ENCODE results near the gene KIF13A.
"Not testable (repeated sequence)": the region's sequence is repeated elsewhere in the genome, so short reads cannot be mapped to it uniquely, and the experiment has no call there.

Gene KIF13A

DNA sequence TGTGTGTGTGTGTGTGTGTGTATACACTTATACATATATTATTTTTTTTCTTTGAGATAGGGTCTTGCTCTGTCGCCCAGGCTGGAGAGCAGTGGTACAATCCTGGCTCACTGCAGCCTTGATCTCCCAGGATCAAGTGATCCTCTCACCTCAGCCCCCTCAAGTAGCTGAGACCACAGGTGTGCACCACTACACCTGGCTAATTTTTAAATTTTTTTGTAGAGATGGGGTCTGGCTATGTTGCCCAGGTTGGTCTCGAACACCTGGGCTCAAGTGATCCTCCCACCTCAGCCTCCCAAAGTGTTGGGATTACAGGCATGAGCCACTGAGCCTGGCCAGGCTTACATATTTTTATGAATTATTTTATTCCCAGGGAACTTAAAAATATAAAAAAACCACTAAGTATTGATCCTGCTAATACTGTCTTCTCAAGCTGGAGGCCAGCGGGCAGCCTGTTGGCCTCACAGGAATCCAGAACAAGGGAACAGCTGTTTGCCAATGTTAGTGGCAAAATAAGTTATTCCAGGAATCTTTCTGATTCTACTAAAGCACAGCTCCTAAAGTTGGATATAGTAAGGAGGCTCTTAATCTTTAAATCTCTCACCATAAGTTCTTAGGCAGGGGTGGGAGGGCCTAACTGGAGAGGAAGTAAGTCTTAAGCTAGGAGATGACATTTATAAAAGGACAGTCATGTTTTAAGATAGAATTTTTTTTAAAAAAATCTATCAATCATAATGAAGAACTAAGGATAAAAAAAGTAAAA is 145.2 kb downstream of the KIF13A start:
- no peak for DNase-seq

DNA sequence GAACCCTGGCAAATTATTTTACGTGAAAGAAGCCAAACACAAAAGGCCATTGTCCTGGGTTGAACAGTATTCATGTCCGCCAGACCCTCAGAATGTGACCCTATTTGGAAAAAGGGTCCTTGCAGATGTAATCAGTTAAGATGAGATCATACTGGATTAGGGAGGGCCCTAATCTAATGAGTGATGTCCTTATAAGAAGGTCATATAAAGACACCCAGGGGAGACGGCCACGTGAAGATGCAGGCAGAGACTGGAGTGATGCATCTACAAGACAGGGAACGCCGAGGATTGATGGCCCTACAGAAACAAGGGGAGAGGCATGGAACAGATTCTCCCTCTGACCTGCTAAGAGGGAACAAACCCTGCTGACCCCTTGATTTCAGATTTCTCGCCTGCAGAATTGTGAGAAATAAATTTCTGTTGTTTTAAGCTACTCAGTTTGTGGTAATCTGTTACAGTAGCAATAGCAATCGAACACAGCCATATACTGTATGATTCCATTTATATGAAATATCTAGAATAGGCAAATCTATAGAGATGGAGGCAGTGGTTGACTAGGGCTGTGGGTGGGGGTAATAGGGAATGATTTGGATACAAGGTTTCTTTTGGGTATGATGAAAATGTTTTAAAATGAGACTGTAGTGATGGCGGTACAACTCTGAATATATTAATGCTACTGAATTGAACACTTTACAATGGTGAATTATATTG is 147.8 kb downstream of the KIF13A start:
- no peak for DNase-seq

DNA sequence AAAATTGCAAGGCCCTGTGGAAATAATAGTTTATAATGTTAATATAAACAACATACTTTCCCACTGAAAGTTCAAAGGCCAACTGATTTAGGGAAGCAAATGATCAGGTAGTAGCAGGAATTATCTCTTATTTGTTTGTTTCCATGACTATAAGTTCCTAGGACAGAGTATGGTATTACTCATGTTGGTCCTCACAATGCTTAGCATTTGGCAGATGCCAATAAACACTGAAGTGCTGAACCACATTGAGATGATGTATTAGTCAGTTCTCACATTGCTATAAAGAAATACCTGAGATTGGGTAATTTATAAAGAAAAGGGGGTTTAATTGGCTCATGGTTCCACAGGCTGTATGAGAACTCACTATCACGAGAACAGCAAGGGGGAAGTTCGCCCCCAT is 151.1 kb downstream of the KIF13A start:
- DNase-seq: no peak

DNA sequence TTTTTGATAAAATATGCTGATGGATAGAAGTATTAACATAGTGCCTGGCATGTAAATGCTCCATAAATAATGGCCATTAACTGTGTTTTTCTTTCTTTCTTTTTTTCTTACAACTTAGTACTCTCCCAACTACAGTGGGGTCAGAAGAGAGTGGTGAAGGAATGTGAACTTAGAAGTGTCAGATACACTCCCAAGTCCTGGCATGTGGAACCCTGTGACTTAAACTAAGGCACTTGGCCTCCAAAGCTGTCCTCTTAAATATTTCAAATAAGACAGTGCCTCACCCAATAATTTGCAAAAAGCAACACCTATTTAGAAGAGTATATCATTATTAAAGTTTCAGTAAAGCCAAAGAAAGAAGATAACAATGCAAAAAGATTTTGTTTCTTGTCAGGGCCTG is 151.7 kb downstream of the KIF13A start:
- no peak for DNase-seq

DNA sequence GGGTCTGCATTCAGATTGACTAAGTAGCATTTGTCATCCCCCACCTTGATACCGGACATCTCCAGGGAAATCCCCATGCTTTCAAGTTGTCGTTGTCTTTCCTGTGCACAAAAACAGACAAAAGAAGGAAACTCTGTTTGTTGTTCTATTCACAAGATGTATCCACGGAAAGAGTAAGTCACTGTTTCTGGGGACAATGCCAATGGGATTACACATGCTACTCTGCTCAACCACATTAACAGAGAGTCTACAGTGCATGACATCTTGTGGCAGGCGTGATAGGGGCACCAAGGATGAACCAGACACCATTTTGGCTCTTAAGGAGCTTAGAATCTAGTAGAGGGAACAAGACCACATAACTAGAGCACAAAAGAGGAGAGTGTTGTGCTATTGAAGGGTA is 156.3 kb downstream of the KIF13A start:
- no peak for DNase-seq

DNA sequence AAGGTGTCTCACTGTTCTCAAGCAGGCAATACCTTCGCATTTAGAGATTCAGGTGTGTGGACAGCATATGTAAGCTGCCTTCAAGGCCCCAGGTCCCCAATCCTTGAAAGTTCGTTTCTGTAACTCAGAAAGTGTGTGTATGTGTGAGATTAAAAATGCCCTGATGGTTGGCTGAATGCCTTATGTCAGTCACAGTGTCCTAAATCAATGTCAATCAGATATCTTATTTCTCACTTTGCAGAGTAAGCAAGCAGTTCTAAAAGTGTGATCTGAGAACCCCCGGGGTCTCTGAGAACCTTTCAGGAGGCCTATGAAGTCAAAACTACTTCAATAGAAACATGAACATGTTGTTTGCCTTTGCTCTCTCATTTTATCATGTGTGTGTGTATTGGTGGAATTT is 157.5 kb downstream of the KIF13A start:
- no peak for DNase-seq

DNA sequence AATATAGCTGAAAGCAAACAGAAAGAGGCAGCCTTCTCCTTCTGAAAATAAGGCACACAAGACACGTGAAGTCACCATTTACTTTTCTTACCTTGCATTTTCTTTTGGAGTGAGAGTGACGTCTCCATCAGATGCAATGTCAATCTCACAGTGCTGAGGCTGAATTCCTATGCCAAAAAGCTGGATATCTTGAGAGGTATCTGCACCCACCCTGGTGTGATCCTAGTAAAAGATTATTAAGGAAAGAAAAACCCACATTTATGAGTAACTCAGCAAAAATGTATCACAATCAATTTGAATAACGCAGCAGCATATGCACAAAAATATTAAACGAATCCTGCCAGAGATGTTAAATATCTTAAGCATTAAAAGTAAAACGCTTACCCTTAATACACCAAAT is 159.3 kb downstream of the KIF13A start:
- no peak for DNase-seq

DNA sequence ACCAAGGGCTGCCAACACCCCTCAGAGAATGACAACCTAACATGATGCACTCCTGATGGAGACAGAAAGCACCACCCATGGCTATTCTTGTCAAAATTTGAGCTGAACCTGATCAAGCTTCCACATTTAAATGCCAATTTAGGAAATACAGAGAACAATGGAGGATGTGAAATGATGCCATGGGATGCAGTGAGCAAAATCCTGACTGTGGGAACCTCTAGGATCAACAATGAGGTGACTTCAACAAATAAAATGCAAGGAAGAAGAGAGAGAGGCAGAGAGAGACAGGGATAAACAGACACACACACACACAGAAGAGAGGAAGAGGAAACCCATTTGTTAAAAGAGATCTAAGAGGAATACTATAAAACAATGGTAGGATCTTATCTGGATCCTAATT is 161.1 kb downstream of the KIF13A start:
- DNase-seq: no peak

DNA sequence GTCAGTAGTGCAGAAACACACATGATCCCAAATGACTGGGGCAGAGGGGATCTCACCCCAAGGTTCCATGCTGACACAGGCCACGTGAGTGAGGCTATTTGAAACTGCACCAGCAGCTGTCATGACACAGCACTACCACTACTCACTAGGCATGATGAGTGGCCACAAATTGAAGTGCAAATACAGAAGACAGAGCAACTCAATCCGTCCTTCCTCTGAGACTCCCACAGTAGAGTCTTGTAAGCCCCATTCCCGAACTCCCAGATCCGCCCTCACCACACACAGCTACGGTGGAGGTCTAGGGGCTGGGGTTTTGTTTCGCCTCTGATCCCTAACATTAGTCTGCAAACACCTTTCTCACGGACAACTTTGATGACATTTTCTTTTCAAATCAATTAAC is 167.4 kb downstream of the KIF13A start:
- no peak for DNase-seq

DNA sequence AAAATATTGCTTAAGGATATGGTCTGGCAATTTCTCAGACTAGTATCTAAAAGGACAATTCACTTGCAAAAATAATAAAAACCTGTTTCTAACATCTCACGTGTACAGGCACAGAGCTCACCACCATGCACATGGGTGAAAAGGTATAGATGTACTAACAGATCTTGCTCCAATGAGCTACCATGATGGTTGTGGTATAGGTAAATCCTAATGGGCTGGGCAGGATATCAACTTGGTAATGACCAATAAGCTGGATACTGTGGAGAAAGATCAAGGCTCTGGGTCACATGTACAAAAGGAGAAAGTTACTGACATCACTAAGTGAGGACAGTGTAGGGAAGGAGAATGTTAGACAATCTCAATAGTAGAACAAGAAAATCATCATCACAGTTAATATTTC is 169.7 kb downstream of the KIF13A start:
- DNase-seq: no peak

DNA sequence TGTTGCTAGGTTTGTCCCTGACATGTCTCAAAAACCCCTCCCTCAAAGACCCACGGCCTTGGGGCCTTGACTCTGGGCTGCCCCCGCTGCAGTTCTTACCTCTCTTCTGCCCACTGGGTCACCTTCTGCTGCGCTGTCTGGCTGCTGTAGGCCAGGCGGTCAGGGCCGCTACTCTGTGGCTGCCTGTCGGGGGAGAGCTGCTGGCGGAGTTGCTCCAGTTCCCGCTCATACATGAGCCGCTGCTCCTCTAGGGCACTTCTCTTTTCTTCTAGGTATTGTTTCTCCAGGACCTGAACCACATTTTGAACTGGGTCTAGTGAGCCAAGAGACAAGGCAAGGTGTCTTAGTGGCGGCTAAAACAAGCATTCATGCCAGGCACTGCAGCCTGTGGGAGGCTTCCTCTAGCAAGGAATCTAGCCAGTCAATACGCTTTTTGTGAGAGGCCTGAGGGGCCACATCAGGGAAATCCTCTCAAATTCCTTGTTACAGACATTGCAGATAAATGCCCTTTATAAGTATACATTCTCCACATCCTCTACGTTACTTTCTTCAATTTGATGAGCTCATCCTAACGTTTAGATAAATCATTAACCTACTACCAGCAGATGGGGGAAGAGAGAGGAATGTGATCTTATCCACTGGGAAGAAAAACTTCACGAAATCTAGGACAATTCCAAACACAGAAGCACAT is 170.4 kb downstream of the KIF13A start:
- DNase-seq: no peak

DNA sequence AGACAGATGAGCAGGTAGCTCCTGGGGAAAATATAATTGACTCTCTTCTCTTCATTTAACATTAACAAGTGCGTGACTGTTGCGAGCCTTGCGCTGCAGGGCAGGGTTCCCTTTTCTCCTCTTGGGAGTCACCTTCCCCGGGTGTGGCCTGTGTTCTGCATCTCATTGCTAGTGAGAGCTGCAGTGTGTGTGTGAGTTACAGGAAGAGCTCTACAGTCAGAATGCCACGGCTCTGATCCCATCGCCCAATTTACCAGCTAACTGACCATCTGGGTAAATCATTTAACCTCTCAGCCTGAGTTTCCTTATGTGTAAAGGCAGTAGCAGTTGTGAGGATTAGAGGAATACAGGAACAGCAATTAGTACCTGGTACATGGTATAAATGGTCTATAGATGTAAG is 173.9 kb downstream of the KIF13A start:
- no peak for DNase-seq

DNA sequence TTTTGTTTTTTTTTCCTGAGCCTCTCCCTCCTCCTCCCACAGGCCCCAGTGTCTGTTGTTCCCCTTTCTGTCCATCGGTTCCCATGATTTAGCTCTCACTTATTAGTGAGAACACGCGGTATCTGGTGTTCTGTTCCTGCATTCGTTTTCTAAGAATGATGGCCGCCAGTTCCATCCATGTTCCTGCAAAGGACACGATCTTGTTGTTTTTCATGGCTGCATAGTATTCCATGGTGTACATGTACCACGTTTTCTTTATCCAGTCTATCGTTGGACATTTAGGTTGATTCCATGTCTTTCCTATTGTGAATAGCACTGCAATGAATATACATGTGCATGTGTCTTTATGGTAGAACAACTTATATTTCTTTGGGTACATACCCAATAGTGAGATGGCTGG is 175.1 kb downstream of the KIF13A start:
- no peak for DNase-seq

DNA sequence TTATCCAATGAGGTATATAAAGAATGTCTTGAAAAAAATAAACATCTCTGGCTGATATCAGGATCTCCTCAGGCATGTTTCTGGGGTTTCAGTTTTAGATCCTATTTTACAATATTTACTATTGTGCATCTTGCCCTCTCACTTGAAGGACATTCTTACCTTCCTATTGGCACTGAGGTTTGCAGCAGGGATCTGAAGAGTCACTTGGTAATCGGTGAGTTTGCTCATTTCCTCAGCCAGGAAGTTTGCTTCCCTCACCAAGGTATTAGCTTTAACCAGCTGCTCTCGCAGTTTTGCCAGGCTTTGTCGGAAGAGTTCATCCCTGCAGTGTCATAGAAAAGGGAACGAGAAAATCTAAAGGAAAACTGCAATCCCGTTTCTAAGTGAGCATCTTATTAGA is 178.8 kb downstream of the KIF13A start:
- DNase-seq: no peak

DNA sequence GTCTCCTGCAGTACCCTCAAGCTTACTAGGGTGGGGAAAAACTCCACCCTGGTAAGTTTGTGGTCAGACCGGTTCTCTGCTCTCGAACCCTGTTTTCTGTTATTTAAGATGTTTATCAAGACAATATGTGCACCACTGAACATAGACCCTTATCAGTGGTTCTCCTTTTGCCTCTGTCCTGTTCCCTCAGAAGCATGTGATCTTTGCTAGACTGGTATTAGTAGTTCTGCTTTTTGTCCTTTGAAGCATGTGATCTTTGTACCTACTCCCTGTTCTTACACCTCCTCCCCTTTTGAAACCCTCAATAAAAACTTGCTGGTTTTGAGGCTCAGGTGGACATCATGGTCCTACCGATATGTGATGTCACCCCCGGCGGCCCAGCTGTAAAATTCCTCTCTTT is 180.0 kb downstream of the KIF13A start:
- DNase-seq: not testable (repeated sequence)

DNA sequence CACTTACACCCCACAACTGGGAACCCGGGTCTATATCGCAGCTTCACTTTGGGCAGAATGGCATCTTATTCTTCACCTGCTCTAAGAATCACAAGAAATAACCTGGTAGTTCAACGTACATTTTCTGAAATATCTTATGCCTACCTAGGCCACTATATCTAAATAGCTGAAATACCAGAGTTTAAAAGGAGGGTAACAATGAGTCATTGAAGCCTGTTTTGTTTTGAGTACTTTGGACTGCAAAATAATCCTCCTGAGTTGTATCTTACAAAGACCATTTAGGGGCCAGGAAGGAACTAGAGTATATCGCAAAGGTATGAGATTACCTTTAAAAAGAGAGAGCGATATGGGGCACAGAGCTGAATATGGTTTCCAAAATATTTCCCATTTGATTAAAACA is 184.0 kb downstream of the KIF13A start:
- no peak for DNase-seq

DNA sequence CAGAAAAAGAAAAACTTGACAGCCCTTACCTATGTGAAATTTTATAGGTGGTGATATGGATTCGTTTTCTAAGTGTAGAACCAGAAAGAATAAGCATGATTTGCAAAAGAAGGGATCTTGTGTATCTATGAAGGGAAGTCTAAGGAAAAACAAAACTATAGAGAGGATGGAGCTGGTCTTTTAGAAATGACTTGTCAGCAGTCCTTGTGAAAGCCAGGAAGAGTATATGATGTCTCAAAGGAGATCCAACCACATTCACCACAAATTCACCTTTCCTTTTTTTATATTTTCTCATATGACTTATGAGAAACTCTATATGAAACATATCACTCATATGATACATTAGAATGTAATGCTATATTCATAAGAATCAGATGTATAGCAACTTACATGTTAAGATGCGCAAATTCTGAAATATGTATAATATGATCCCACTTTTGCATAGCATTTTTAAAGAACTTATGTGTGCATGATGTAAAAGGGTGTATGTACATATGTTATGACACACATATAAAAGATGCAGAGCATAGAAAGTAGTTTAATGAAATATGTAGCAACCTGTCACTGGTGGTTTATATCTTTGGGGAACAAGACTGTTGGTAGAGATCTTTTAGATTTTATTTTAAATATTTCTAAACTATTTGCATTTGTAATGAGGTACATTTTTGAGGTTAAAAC is 188.8 kb downstream of the KIF13A start:
- no peak for DNase-seq

DNA sequence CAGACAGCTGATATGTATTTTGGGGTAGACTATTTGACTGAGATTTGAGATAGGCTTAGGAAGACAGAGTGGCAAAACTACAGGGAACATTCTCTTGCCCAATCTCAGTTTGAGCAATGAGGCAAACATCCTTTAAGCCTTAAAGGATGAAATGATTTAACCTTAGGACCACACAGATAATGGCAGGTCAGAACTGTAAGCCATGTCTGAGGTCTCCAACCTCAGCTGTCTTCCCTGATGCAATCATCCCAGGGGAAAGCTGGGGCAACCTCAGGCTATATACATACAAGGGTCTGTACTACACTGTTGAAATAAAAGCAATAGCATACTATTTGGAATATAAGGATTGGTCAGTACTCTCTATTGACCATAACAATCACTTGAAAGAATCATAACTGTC is 196.9 kb downstream of the KIF13A start:
- DNase-seq: no peak

DNA sequence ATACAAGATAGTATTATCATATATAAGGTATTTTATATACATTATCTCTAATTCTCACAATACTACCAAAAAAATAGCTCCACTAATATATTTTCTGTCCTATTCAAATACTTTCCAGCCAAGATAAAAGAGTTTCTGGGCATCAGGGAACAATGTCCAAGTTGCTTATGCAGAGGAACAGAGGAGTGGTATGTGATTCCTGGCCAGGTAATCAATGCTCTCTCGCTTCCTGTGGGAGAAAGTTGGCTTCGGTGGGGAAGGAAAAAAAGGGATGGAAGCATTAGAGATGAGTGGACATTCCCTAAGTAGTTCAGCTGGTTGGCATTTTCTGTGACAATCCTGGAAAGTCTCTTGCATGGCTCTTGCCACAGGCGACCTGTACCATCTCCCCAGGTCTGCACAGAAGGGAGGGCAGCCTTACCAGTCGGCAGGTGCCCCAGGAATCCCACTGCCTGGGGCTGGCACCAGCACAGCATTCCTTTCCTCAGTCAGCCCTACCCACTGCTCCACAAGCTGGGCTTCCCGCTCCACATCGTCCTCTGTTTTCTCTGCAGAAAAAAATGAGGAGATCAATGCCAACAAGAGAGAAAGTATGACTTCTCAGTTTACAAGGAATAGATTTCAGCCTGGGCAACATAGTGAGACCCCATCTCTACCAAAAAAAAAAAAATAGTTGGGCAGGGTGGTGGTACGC is 202.2 kb downstream of the KIF13A start:
- DNase-seq: no peak

DNA sequence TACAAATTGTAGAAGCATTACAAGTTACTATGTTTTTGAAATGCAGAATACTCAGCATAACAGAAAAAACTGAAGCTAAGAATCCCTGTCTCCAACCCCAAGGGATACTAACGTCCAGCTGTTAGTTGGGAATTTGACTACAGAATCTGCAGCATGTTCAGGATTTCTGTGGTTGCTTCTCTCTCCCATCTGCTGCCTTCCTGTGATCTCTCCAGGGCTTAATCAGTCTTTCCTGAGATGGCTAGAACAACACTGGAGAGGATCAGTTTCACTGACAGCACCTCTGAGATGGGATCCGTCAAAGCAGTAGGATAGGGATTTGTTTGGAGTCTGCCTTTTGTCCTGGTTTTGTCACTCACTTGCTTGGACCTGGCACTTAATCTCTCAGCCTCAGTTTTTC is 207.4 kb downstream of the KIF13A start:
- no peak for DNase-seq

DNA sequence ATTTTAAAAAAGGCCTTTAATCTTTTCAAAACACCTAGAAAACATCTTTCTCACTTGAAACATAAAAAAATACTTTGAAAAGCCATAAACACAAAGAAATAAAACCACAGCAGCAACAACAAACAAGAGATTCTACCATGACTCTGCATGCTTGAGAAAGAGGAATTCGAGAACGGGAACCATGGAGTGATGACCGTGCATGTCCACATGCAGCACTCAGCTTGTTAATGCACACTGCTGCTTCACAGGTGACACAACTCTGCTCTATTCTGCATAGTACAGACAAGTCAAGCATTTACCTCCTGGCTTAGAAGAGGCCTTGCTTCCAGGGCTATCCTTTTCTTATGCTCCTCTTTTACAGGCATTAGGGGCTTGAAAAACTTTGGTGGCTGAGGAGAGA is 215.8 kb downstream of the KIF13A start:
- DNase-seq: no peak

DNA sequence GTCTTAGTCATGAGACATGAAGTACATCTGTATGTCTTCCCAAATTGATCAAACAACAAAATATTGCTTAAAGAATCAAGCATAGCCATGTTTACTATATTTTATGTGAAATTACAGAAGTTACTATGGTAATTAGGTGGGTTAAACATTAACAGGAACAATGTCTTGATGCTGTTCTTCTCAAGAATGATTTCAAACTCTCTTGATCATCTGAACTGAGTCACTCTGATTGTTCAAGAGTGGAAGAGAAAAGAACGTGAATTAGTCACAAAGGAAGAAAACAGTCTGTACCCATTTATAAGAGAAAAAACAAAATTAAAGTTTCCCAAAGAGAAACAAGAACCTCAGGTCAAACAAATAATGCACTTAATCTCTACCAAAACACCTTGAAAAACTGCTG is 218.6 kb downstream of the KIF13A start:
- DNase-seq: no peak

DNA sequence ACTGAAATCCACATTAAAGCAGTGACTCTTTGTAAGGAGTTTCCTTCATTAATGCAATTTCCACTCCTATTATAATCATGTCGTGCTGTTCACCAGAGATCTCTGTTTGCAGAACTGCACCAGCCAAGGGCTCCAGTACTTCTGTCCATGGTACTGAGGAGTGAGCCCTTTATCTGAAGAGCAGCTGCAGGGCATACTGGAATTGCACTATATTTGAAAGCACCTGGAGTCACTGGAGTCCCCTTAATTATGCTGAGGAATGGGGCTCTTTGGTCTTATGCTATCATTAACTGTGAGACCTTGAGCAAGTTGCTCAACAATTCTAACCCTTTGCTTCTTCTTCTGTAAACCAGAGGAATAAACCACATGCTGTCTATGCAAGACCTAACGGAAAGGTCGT is 219.0 kb downstream of the KIF13A start:
- DNase-seq: no peak
